ENCODE results near the gene GPR63. TPM values are rescaled to one million over a fixed set of nuclear protein-coding genes. Genes with fewer than 3 reads are reported as not detected.

The GPR63 gene
- total and polyA plus RNA-seq, 9 of the 15 experiments (the other 6 are each of a cell fraction or from before 2014, with no cell fraction given), result 1.6 to 5.1 (median 3.7) TPM

GRCh38 chr6:96849615-96850014 is 12.3 kb upstream of the GPR63 start (continued):
- TF ChIP-seq ATF4 (CRISPR knock-in tag; IDR thresholded peaks at IDR 0.05) (no peak), RBM25 (IDR thresholded peaks at IDR 0.05; ENCODE audit: low read depth, low read length, severe bottlenecking) (peak; percentile 60)

GRCh38 chr6:96844530-96844929 is 7.3 kb upstream of the GPR63 start:
- POLR2A ChIA-PET, result no interaction called here
- Histone ChIP-seq H3K36me3 (ENCODE audit: control insufficient read depth, insufficient read depth, low read length) (no peaks in the 10 kb centered on the region), H3K4me1 (replicated peaks in 1 of 2; ENCODE audit: control insufficient read depth in 2 of 2, insufficient read depth in 2 of 2, low read length in 2 of 2) (no peaks in the 10 kb centered on the region), H3K27ac (ENCODE audit: extremely low read depth, low read depth, low read length) (no peak overlapping the region), H3K4me2 (ENCODE audit: insufficient read depth, low read length) (no peak overlapping the region), H3K9me3 (replicated peaks; ENCODE audit: control insufficient read depth, insufficient read depth, low read depth, low read length) (no peaks in the 10 kb centered on the region), H3K4me3 (no peak overlapping the region), H4K20me1 (replicated peaks; ENCODE audit: control insufficient read depth, insufficient read depth, low read length) (no peaks in the 10 kb centered on the region), H3K27me3 (ENCODE audit: control insufficient read depth in 2 of 2, insufficient read depth in 2 of 2, low read length in 2 of 2) (no peaks in the 10 kb centered on the region), H3K9me1 (ENCODE audit: control insufficient read depth, insufficient read depth, low read length) (no peaks in the 10 kb centered on the region), H3K79me2 (ENCODE audit: control insufficient read depth, insufficient read depth, low read length) (no peaks in the 10 kb centered on the region), H2AFZ (ENCODE audit: low read depth, low read length) (no peak overlapping the region), H3K9ac (ENCODE audit: insufficient read depth in 1 of 2, low read depth in 2 of 2, low read length in 2 of 2) (no peak overlapping the region)
- no TSS peak for BruUV-seq (replicated peaks)
- CTCF ChIA-PET (ENCODE audit: low intra/inter-chr PET ratio), result no interaction called here
- ATAC-seq, result no peak
- in situ Hi-C loops (cut with MboI) (no loop called here), intact Hi-C loops (cut with micrococcal nuclease) (no loop called here)
- DNase-seq (ENCODE audit: extremely low read depth in 1 of 4, low spot score in 3 of 4), result no peak
- FAIRE-seq, result no peak
- TF ChIP-seq ZNF277 (CRISPR knock-in tag; IDR thresholded peaks at IDR 0.05; ENCODE audit: borderline replicate concordance) (no peak), TAL1 (IDR thresholded peaks at IDR 0.05) (no peak), ZNF239 (CRISPR knock-in tag; IDR thresholded peaks at IDR 0.05) (no peak), POU5F1 (IDR thresholded peaks at IDR 0.05; ENCODE audit: borderline replicate concordance, low read depth, low read length, partially characterized antibody) (no peak), ZNF57 (CRISPR knock-in tag; IDR thresholded peaks at IDR 0.05) (no peak), JUNB (CRISPR knock-in tag; conservative IDR thresholded peaks at IDR 0.05) (no peak), CBX1 (IDR thresholded peaks at IDR 0.05; ENCODE audit: low read depth) (no peak), E2F4 (CRISPR knock-in tag; IDR thresholded peaks at IDR 0.05; ENCODE audit: low read depth) (no peak), GTF2F1 (IDR thresholded peaks at IDR 0.05; ENCODE audit: low read depth, low read length) (no peak), SMAD4 (CRISPR knock-in tag; conservative IDR thresholded peaks at IDR 0.05) (no peak), KDM2B (CRISPR knock-in tag; IDR thresholded peaks at IDR 0.05) (no peak), HNRNPUL1 (IDR thresholded peaks at IDR 0.05; ENCODE audit: low read length) (no peak), CBFA2T2 (conservative IDR thresholded peaks at IDR 0.05) (no peak), THRAP3 (IDR thresholded peaks at IDR 0.05; ENCODE audit: borderline replicate concordance) (no peak), KLF6 (CRISPR knock-in tag; IDR thresholded peaks at IDR 0.05; ENCODE audit: borderline replicate concordance) (no peak), ZNF431 (CRISPR knock-in tag; IDR thresholded peaks at IDR 0.05) (no peak), L3MBTL2 (IDR thresholded peaks at IDR 0.05) (no peak)
- TF ChIP-seq, protein P1, sequence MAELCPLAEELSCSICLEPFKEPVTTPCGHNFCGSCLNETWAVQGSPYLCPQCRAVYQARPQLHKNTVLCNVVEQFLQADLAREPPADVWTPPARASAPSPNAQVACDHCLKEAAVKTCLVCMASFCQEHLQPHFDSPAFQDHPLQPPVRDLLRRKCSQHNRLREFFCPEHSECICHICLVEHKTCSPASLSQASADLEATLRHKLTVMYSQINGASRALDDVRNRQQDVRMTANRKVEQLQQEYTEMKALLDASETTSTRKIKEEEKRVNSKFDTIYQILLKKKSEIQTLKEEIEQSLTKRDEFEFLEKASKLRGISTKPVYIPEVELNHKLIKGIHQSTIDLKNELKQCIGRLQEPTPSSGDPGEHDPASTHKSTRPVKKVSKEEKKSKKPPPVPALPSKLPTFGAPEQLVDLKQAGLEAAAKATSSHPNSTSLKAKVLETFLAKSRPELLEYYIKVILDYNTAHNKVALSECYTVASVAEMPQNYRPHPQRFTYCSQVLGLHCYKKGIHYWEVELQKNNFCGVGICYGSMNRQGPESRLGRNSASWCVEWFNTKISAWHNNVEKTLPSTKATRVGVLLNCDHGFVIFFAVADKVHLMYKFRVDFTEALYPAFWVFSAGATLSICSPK (IDR thresholded peaks at IDR 0.05; ENCODE audit: borderline replicate concordance), result no peak

Data from K562 (cell line).